Hippocampal formation (tissue), 2 donors: Measurements from ENCODE around the gene OR10X1.

Experiments used
- DNase-seq, 2 donors: peaks; one replicate each; lab custom pipeline; 2025; lab: John Stamatoyannopoulos, UW

Gene OR10X1, protein sequence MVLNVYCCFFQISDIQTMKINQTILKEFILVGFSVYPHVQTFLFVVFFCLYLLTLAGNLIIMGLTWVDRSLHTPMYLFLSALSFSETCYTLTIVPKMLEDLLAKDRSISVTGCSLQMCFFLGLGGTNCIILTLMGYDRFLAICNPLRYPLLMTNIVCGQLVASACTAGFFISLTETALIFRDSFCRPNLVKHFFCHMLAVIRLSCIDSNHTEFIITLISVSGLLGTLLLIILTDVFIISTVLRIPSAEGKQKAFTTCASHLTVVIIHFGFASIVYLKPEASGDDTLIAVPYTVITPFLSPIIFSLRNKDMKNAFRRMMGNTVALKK

DNA sequence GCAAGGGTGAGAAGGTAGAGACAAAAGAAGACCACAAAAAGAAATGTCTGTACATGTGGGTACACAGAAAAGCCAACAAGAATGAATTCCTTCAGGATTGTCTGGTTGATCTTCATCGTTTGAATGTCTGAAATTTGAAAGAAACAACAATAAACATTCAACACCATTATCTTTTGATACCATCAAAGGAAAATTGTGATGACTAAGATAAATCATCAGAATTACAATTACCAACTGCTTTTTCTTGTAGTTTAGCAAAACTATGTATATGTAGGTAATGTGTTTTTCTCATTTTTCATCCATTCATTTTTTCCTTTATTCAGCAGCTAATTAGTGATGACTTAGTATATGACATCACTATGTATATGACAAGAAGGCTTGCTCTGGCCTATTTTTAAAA, at the start of gene OR10X1:
Gene OR10X1, minus strand, starts transcription at position 167 of the 400 bp plus-strand sequence. Its CDS starts 0 bp downstream, at position 167.
- no peak for DNase-seq

DNA sequence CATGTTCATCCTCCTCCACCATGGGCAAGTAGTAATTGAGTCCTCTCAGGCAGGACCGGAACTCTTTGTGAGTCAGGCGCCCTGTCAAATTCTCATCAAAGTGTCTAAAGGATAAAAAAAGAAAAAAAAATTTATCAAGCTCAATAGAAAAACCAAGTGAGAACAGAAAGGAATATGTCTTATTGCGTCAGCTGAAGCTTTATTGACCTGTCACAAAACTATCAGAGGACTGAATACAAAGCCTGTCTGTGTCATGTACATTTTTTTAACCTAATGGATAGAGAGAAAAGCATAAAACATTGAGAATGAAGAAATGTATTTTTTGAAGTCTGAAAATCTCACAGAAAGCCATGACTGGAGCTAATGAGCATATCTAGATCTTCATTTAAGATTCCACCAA, 34.1 kb upstream of the OR10X1 start:
- no peak for DNase-seq

DNA sequence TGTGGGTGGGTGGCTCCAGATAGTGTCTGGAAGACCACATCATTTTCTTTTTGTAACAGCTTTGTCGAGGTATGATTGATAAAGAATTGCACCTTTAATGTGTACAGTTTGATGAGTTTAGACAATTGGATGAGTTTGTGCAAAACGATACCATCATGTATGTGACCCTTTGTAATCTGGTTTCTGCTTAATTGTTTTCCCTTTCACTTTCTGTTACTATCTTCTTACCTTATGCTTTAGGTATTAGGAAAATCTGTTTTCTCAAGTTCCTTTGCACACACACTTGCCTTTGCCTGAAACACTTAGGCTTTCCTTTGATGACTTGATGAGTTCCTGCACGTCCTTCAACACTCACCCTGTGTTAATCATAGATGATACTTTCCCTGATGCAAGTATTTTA, 32.2 kb upstream of the OR10X1 start:
- no peak for DNase-seq

DNA sequence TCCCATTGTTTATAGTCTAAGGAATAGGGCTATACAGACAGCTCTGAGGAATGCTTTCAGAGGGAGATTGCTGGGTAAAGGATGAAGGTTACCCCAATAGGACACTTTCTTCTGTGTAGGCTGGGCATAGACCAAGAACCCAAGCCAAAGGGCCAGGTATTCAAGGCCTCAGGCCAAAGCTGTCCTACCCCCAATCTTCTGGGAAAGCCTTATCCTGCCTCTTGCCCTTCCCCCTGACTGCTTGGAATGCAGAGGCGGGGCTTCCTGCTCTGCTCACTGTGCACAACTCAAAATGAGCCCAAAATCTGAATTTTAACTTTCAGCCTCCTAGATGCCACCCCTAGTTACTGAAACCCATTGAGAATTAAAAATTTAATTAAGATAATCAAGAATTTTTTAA, 27.6 kb upstream of the OR10X1 start:
- no peak for DNase-seq

DNA sequence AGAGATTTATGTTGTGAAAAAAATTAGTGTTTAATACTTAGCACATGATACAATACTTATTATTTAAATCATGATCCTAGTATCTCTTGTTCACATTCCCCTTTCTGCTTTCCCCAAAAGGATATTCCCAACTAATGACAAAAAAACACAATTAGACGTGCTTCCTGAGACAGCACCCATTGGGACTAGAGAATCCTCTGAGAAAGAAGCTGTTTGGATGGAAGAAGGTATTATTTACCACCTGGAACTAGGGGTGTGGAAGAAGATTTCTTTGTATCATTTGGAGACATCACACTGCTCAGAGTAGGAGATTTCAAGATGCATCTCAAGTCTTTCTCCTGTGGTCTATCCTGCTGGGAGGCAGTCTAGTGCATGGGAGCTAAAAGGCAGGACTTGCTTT, 25.3 kb upstream of the OR10X1 start, which contains the start of gene OR10Z1:
Gene OR10Z1, plus strand, starts transcription at position 301 of the 400 bp plus-strand sequence. CDS start 1,171 bp downstream, outside the sequence.
- no peak for DNase-seq

DNA sequence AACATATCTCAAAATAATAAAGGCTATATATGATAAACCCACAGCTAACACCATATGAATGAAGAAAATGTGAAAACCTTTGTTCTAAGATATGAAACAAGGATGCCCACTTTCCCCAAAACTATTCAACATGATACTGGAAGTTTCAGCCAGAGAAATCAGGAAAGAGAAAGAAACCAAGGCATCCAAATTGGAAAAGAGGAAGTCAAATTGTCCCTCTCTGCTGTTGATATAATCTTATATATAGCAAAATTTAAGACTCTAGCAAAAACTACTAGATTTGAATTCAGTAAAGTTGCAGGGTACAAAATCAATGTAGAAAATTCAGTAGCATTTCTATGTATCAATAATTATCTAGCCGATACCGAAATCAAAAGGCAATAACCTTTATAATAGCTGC, 21.0 kb upstream of the OR10X1 start:
- DNase-seq = no peak

DNA sequence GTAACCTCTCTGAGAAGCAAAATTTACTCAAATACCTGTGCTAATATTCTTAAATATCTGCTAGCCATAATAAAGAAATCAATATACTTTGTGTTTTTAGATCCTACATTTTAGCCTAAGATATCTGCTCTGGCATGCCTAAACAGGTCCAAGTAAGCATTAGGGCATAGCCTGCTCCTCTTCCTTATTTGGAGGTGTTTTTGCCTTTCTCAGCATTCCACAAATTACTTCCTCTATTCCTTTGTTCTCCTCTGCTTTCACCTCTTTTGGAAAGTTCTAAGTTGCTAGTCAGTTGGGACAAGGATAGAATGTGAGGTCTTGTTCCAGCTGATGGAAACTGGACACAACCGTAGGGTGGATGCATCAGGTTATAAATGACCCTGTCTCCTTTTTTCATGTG, 7.2 kb upstream of the OR10X1 start:
- no peak for DNase-seq

DNA sequence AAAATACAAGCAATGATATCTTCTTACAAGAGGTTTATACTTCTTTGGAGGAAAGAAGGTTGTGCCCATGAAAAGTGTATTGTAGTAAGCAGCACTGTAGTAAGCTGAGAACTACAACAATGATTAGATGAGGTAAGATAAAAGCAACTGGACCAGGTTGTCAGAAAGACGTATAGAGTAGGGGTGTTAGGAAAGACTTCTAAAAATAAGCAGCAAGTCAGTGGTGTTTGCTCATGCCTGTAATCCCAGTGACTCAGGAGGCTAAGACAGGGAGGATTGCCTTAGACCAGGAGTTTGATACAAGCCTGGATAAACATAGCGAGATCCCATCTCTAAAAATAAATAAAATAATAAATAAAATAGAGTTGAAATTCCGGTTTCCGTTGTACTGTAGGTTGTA, 4.3 kb upstream of the OR10X1 start:
- no peak for DNase-seq

DNA sequence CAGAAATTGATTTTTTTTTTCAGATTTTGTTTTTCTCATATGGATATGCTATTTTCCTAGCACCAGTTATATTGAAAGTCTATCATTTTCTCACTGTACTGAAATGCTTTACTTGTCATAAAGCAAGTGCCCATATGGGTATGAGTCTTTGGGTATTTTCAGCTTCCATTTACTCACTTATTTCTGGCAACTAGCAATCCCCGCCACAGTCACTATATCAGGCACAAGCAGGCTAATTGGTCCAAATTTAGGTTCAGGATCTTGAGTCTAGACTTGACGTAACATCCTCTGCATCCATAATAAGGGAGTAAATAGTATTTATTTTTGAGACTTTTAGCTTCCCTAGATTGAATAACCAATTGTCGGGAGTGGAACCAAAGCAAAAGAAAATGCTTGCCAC, 2.1 kb downstream of the OR10X1 start:
- no peak for DNase-seq

DNA sequence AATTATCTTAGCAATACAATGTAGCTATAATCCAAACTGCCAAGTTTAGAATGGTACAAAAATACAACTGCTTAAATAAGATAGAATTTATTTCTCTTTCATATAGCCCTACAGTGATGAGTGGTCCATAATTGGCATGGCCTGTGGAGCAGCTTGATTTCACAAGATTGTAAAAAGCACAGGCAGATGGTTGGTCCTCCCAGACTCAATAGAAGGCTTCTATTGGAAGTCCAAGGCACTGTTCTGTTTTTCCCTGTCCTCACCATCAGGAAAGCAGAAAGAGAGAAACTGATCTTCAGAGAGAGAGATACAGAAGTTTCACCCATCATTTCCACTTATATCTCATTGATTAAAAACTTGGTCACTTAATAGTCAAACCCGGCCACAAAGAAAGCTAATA, 7.5 kb downstream of the OR10X1 start:
- DNase-seq = no peak

DNA sequence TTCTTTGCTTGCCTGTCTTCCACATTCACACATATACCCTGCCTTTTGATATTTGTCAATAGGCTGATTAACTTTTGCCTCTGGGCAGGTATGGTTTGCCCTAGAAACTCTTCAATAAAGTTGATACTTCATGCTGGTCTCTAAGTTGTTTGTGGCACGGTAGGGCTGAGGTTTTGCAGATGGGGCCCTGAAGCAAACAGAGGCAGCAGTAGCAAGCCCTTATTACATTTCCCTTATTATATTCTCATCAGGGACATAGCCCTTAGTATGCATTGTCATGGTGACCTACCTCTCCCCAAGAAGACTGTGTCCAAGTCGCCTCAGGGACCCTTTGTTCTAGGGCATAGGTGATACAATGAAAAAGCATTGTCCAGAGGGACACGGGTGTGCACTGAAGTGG, 9.2 kb downstream of the OR10X1 start, which contains the start of gene OR6P1:
Gene OR6P1, minus strand, starts transcription at position 101 of the 400 bp plus-strand sequence. CDS start 6,976 bp downstream, outside the sequence.
- no peak for DNase-seq

DNA sequence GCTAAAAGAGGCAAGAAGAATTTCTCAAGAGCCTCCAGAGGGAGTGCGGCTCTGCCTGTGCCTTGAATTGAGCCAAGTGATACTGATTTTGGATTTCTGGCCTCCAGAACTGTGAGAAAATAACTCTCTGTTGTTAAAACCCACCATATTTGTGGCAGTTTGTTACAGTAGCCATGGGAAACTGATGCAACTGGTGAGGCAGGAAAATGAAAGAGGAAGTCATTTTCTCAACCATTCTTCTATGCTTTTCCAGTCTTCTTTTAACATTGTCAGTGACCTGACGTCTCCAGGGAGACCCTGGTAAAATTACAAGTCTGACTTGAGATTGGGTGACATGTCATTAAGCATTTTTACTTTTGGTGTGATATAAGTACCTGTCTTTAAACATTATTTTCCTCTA, 15.1 kb downstream of the OR10X1 start:
- no peak for DNase-seq

DNA sequence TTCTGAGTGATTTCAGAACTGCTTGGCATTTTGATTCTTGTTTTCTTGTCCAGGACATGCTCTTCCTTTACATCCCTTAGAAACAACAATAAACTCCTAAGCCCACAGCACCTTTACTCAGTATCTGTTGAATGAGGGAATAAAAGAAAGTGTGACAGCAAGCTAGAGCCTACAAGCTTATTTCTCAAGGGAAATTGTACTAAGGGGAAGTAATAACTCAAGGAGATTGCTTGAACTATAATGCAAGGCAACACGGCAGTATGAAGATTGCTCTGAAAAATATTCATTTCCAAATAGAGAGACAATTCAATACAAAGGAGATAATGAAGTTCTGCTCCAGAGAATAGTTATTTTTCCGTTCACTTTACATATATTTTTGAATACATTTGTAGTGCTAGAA, 15.8 kb downstream of the OR10X1 start:
- no peak for DNase-seq

DNA sequence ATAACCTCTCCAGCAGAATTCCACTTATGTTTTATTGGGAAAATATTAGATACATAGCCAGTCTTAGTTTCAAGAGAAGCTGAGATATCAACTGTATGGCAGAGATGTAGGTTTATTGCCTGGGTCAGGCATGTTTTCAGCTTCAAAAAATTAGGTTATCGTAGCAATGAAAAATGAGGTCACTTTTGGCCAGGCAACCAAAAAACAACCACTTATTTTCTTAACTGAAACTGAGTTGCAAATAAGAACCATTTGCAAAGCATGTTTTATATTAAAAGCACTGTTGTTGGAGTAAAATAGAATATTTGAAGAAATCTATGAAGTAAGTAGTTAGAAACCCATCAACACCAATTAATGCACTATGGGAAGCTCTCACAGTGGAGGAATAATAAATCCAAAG, 20.0 kb downstream of the OR10X1 start:
- no peak for DNase-seq

DNA sequence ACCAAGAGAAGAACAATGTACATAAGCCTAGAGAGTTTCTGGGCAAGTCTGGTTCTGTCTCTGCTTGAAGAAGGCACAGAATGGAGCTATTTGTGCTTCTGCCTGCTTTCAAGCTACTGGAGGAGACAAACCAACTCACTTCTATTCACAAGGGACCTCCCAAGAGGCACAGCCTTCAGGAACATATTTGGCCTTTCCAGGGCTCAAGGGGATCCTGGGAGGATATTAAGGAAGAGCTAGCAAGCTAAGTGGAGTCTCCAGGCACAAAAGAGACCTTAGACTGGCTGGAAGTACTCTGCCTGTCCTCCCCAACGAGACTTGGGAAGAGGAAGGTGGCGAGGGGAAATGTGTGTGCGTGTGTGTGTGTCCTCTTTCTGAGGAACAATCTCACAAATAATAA, 25.3 kb downstream of the OR10X1 start, which contains the start of gene OR6Y1:
Gene OR6Y1, minus strand, starts transcription at position 54 of the 400 bp plus-strand sequence. CDS start 6,300 bp downstream, outside the sequence.
- no peak for DNase-seq

DNA sequence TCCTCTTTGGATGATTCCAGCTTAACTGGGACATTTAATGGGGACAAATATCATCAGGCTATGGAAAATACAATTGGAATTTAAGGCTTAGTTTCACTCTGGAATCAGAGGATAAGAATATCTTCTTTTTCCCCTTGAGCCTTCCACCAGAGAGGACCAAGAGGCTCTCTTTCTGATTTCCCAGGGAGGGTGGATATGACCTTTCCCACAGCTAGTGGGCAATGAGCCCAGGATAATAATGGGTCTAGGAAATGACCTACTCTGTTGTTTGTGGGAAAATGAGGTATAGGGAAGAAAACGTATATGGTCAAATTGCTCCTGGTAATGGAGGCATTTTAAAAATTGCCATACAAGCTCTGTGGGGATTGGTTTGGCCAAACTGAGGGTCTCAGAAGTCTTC, 27.4 kb downstream of the OR10X1 start:
- DNase-seq = no peak

DNA sequence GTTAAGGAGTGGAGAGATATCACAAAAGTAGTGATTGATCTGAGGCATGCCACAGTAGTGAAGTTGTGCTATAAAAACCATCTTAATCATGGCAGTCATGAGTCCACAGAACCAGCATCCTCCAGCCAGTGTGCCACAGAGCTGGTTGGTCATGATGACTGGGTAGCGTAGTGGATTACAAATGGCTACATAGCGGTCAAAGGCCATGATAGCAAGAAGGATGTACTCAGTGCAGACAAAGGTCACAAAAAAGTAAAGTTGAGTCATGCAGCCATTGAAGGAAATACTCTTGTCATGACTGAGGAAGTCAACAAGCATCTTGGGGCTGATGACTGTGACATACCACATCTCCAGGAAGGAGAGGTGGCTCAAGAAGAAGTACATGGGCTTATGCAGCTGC, 32.2 kb downstream of the OR10X1 start:
- DNase-seq = no peak

DNA sequence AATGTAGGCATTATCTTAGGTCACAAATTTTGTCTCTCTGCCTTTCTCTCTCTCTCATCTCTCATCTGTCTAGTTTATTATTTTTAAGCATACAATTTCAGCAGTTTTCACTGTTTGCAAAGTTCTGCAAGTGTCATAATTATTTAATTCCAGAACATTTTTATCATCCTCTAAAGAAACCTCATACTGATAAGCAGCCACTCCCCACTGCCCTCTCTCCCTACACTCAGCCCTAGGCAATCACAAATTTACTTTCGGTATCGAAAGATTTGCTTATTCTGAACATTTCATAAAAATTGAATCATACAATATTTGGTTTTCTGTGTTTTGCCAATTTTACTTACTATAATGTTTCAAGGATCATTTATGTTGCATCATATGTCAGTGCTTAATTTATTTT, 42.1 kb downstream of the OR10X1 start:
- DNase-seq = no peak

DNA sequence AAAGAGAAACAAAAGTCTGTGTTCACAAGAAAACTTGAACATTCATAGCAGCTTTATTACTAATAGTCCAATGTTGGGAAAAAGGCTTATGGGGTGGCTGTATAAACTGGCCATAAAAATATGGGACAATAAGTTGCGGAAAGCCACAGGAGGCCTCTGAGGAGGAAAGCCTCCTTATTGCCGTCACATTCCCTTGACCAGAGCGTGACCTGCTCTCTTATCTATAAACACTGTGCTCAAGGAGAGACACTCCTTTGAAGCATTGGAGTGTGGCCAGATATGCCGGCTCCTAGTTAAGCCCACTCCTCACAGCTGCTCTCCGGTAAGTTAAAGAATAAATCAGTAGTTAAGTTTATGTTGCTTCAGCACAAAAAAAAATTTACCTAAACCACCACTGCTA, 45.2 kb downstream of the OR10X1 start:
- no peak for DNase-seq
